Stimulated activated CD8-positive, alpha-beta memory T cell treated with anti-CD3 and anti-CD28 coated beads, Interleukin-4, amount 100 ng/mL, for 4 hours (primary cell): ENCODE data around the gene FAM118A.
"Not testable (repeated sequence)": the region's sequence is repeated elsewhere in the genome, so short reads cannot be mapped to it uniquely, and the experiment has no call there.

Experiments
- DNase-seq, 2 donors: peaks; one replicate each; pipeline ENCODE4 v3.0.0-alpha.2; 2020; ENCODE audit warnings: low read depth in 2 of 2, low spot score in 1 of 2

Gene FAM118A

DNA sequence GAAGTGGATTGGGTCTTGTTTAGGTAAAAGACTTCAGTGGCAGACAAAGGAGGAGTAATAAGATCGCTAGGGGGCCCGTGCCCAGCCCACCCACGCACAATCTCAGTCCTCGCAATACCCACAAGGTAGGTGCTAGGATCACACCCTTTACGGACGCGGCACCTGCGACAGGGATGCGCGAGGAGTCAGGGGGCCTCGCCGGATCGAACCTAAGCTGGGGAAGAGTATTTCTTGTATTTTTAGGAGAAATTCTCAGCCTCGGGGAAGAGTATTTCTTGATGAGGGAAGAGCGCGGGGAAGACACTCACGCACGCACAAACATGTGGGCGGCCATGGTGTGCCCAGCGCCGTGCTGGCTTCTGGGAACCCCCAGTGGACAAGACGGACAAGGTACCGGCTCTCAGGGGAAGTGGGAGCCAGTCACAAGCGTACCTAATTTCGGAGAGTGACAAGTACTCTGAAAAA is 745 bp upstream of the FAM118A start:
- DNase-seq, result no peak

DNA sequence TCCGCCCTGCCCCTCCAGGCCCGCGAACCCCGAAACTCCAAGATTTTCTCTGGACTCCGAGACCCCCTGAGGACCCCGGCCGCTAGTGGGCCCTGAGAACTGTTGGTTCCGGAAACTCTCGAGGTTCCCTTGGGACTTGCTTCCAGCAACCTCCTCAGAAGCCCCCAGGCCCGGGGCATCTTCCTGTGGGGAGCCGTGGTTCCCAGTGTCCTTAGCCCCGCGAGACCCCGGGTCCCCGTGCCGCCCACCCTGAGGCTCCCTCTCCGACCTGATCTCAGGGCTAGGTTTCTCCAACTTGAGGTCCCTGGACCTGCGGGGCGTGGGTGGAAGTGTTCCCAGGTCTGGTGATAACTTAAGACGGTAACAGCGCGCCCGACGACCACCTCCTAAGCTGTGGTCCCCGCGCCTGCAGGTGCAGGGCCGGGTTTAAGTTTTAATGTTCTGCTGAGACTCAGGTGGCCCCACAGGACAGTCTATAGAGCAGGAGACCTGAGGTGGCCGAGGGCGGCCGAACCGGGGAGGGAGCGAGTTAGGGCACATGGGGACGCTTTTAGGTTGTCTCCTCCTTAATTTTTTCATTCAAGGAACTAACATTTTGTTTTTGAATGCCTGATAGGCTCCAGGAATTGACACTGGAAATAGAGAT is 720 bp downstream of the FAM118A start:
- DNase-seq, result no peak

DNA sequence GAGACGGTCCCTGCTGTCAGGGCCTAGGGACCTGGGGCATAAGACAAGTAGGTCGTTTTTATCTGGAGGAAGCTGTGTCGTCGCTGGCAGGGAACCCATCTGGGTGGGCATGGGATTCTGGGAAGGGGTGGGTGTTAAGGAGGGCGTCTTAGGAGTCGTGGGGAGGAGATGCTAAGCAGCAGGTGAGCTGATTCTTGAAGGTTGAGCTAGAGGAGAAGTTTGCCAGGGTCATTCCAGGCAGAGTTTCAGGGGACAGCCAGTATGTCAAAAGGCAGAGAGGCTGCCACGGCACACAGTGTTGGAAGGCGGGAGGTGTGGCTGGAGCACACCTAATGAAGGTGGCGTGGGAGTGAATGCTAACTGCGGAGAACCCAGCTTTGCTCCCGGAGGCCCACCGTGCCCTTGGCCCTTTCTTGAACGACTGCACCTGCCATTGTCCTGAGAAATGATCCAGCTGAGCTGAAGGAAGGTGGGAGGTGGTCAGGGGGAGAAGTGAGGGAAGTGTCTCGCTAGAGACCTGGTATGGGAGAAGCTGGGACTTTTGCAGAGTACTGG is 1.3 kb downstream of the FAM118A start:
- DNase-seq, result no peak

DNA sequence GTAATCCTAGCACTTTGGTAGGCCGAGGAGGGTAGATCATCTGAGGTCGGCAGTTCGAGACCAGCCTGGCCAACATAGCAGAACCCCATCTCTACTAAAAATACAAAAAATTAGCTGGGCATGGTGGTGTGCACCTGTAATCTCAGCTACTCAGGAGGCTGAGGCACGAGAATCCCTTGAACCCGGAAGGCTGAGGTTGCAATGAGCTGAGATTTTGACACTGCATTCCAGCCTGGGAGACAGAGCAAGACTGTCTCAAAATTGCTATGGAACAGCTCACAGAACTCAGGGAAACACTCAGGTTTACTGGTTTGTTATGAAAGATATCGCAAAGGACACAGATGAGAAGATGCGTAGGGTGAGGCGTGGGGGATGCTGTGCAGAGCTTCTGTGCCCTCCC is 2.7 kb downstream of the FAM118A start:
- no peak for DNase-seq

DNA sequence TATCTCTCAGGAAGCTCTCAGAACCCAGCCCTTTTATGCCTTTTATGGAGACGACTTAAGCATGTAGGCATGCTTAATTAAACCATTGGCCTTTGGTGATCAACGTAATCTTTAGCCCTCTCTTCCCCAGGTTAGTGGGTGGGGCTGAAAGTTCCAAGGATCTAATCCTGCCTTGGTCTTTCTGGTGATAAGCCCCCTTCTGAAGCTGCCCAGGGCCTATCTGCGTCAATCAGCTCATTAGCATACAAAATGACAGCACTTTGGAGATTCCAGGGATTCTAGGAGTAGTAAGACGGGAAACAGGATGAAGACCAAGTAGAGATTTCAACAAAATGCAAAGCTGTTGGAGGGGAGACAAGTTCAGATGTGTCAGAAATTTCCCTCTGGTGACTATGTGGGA is 3.1 kb downstream of the FAM118A start:
- no peak for DNase-seq

DNA sequence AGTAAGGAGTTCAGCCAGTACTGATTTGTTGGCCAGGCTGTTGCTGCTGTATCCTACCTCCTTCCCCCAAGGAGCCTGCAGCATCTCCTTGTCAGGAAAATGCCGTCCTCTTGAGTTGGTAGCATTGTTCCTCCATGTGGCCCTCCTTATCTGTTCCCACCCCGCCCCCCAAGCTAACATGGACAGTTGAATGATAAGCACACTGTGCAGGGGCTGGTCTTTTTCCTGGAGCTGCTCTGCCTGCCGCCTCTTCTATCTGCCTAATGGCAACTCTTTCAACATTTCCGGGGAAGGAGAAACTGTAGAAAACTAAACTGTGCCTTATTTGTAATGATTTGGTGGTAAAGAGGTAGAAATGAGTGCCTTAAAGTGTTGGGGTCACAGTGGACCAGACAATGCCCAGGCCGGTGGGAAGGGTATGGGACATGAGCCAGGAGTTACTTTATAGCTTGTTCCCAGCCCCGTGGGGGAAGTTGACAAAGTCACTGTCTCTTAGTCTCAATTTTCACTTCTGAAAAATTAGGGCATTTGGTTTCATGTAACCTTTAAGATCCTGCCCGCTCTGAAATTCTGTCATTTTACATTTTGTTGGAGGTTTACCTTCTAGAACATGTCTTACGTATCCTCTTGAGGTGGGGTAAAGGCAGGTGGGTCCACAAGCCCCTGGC is 4.5 kb downstream of the FAM118A start:
- DNase-seq, result no peak

DNA sequence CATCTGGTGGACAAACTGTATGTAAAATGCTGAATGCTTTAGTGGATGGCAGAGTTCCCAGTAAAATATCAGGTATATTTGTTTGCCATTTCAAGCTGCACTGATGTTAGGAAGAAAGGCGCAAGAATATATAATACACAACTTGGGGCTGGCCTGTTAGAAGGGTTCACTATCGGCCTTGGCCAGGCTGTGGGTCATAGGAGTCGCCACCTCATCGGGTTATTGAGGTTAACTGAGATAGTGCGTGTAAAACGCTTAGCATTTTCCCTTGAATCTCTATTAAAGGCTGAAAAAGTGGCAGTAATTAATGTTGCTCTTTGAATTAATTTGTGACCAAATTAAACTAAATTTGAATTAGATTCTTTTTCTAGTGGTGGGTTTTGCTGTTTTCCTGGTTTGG is 5.1 kb downstream of the FAM118A start:
- no peak for DNase-seq

DNA sequence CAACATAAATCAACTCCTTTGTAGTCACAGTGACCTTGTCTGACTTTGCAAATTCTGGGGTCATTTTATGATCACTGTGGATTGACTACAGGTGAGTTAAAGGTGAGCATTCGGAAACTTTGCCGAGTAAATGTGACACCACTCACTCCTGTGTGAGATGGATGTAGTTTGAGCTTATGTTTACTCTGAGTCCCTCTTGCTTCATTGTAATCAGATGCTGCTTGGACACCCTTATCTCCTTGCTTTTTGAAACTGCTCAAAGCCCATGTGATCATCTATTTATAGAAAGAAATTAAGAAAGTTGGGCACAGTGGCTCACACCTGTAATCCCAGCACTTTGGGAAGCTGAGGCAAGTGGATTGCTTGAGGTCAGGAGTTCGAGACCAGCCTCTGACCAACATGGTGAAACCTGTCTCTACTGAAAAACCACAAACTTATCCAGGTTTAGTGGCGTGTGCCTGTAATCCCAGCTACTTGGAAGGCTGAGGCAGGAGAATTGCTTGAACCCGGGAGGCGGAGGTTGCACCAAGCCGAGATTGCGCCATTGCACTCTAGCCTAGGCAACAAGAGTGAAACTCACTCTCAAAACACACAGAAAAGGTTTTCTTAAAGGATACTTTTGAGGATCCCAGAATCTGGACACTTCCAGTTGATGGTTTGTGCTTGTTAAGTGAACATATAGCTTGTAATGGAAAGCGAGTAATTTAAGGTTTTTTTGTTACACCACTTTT is 7.2 kb downstream of the FAM118A start:
- DNase-seq, result no peak

DNA sequence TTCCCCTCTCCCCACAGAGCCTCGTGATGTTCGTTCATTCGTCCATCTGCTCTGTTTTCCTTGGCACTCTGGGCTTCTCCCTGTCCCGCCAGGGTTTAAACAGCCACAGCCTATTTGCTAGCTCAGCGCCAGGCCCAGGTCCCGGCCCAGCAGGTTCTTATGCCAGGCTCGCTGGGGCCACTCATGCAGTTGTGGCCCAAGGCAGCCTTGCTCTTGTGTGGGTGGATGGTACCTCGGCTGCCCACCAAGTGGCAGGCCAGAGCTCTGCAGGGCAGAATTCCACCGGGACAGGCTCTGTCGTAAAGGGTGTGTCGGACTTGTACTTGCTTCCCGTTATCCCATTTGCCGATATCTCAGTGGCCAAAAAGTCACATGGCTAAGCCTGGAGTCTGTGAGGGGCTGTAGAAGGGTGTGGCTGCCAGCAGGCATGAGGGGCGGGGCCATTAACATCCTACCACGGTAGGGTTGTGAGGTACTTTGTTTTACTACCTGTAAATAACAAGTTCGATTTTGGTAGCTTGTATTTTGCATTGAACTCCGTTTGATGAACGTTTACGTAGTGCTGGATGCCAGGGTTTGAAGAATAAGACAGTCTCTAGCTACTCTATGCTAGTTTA is 7.9 kb downstream of the FAM118A start:
- no peak for DNase-seq

DNA sequence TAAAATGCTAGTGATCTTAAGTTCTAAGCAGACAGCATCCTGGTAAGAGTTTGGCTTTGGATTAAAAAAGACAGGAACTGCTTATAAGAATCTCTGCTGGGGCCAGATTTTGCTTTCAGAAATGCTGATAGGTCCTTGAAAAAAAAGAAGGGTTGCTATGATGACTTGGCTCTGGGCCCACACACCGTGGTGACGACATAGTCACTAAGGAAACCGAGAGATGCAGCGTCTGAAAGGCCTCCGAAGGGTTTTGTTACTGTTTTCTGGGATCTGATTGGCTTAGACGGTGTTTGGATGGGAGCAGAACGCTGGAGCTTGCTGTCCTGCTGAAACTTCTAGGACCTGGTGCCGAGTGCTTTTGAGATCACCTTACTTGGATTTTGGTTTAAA is 8.4 kb downstream of the FAM118A start:
- DNase-seq, result peak; percentile 74 to 78

DNA sequence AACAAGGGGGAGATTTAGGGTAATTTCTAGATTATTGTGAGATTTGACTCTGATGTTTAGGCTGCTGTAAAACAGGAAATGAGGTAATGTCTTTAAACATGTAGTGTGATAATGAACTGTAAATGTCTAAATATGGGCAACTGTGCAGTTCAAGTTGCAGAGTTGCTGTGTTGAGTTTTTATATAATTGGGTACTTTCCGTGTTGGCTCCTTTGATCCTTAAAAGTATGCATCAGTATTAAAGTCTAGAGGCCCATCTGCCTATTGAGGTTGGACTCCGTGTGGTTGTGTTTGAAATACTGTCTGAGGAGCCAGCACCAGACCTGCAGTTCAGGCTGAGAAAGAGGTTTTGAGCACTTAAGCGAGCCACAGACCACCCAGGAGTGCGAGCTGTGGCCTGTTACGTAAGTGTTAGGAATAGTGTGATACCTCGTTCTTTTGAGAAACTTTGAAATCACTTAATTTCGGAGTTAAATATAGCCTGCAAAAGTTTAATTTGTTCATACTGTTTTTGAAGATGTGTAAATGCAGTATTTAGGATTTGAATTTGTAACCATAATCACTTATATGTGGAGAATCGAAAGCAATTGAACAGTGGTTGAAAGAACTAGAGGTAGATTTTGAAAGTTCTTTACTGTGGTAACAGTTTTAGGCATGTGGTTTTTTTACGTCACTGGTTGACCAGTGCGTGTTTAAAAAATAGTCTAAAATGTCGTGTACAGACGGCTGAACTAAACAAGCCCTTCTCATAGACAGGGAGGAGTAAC is 9.0 kb downstream of the FAM118A start:
- peak in 1 of 2 donors; percentile 19 for DNase-seq

DNA sequence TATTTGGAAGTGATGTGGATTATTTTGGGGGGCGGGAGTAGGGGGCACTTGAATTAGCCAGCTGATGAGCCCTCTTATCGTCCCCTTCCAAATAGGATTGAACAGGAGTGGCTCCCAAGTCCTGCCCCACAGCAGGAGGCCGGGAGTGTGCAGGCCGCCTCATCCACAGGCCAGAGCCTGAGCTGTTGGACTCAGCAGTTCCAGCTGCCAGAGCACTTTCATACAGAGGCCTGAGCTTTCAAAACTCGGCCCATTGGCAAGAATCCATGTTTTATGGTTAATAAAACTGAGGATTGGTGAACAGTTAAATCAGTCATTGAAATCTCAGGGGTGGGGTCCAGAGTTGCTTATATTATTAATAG is 9.6 kb downstream of the FAM118A start:
- no peak for DNase-seq

DNA sequence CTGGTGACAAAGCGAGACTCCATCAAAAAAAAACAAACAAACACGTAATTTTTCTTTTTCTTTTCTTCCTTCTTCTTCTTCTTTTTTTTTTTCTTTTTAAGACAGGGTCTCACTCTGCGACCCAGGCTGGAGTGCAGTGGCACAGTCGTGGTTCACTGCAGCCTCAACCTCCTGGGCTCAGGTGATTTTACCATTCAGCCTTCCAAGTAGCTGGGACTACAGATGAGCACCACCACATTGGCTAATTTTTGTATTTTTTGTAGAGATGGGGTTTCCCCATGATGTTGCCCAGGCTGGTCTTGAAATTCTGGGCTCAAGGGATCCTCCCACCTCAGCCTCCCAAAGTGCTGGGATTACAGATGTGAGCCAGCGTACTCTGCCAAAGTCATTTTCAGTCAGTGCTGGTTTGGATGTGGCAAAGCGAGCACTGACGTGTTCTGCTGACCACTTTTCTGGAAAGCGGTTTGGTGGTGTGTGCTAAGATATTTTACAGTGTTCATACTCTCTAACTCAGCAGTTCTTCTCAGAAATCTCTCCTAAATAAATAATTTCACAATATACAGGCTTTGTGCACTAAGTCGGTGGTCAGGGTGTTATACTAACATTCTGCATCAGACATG is 10.7 kb downstream of the FAM118A start:
- DNase-seq, result no peak

DNA sequence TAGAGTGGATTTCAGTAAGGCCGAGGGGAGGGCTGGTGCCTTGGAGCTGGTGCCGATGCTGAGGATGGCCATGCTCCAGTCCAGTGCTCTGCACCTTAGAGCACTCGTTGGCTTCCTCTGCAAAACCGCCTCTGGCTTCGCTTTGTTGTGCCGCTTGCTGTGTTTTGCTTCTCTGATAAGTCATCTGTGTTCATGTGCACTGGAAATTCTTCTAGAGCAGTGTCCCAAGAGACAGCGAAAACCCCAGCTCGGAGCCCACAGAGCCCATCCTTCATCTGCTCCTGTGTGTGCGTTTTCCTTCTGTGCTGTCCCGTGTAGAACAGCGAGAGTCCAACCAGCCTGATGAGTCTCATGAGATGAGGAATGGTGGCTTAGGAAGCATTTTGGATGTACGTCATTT is 12.1 kb downstream of the FAM118A start:
- DNase-seq, result no peak

DNA sequence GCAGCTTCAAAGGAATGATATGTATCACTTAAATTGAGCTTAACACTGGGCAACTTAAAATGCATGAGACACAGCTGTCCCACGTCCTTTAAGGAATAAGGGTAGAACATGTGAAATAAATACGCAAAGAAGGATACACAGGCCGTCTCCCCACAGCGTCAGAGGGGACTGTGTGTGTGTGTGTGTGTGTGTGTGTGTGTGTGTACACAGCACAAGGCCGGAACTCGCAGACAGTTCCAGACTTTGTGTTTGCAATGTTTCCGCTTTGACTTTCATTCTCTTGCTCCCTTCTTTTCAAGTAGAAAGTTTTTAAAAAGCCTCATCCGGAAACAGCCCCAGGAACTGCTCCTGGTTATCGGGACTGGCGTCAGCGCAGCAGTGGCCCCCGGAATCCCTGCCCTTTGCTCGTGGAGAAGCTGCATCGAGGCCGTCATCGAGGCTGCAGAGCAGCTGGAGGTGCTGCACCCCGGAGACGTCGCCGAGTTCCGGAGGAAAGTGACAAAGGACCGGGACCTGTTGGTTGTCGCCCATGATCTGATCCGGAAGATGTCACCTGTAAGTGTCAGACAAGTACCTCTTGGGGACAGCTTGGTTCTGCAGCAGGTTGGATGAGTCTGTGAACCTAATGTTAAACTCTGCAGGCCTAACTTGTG is 13.3 kb downstream of the FAM118A start:
- no peak for DNase-seq

DNA sequence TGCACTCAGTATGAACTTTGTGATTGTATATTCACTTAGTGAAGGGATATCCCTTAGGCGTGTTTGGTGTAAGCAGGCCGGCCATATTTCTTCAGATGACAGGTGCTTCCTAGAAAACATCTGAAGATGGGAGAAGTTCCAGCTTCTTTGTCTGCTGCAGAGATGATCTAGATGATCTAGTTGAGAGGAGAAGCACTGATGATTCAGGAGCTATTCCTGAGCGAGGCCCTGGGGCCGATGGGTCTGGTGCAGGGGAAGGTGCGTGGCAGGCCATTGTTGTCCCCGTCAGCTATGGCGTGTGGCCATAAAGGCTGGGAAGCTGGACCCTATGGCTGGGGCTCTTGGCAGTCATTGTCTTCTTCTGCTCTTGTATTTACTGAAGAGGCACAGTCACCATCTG is 14.0 kb downstream of the FAM118A start:
- DNase-seq, result no peak

DNA sequence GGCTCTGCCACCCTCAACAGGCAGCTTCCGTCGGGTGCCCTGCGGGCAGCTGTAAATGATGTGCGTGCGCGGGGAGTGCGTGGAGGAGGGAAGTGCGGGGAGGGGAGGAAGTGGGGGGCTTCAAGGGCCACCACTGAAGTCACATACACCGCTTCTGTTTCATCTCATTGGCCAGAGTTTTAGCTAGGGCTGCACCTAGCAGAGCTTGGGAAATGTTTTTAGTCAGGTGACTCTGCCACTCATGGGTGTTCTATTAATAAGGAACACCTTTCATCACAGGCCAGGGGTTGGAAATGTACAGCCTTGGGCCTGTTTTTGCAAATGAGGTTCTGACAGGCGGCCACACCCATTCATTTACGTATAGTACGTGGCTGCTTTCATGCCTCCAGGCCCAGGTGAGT is 14.6 kb downstream of the FAM118A start:
- DNase-seq, result no peak

DNA sequence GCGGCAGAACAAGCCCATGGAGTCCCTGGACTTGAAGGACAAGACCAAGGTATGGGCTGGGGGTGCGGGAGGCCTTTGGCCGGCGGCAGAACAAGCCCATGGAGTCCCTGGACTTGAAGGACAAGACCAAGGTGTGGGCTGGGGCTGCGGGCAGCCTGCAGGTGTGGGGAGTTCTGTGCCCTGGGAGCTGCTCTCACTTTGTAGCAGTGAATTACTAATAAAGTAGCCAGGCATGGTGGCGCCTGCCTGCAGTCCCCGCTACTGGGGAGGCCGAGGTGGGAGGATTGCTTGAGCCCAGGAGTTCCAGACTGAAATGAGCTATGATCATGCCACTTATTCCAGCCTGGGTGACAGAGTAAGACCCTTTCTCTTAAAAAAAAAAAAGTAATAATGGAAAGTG is 18.5 kb downstream of the FAM118A start:
- DNase-seq, result not testable (repeated sequence)

DNA sequence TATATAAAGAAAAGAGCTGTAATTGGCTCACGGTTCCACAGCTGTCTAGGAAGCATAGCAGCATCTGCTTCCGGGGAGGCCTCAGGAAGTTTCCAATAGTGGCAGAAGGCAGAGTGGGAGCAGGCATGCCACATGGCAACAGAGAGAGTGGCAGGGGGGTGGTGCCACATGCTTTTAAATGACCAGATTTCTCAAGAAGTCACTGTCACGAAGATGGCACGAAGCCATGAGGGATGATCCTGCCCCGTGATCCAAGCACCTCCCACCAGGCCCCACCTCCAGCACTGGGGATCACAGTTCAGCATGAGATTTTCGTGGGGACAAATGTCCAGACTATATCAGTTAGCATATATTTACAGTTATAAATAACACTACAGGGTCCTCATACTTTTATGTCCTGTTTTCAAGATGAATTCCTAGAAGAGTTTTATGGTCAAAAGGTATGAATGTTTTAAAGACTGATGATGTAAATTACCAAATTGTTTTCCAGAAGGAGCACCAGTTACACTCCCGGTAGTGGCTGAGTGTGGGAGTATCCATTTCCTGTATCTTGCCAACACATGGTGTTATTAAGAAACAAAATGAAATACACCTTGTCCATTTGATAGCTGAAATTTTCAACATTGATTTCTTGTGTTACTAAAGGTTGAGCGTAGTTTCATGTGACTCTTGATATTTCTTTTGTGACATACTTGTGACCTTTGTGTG is 19.2 kb downstream of the FAM118A start:
- no peak for DNase-seq
